Testis (tissue), 3 donors: ENCODE data around the gene EVX2. TPM values are rescaled to one million over a fixed set of nuclear protein-coding genes. Genes with fewer than 3 reads are reported as not detected.

Source experiments
- DNase-seq: peaks from one replicate; pipeline ENCODE4 v3.0.0-alpha.2; 2019
- H3K27ac ChIP-seq, 2 donors: fragments of 200-600 bp; sonication (generic); one replicate each; pipeline ENCODE4 v1.5.1; 2019
- H3K27me3 ChIP-seq: fragments of 200-600 bp; sonication (generic); one replicate; pipeline ENCODE4 v1.5.1; 2019
- H3K36me3 ChIP-seq: fragments of 200-600 bp; sonication (generic); one replicate; pipeline ENCODE4 v1.5.1; 2017; ENCODE audit warnings: low read depth; ENCODE audit errors: missing control alignments
- H3K4me1 ChIP-seq: fragments of 200-600 bp; sonication (generic); one replicate; pipeline ENCODE4 v1.5.1; 2019
- H3K4me3 ChIP-seq, 2 donors: fragments of 200-600 bp; sonication (generic); one replicate each; pipeline ENCODE4 v1.5.1; 2017 to 2019
- H3K9me3 ChIP-seq: fragments of 200-600 bp; sonication (generic); one replicate; pipeline ENCODE4 v1.5.1; 2017
- CTCF ChIP-seq, 3 experiments: fragments of 450-650 bp in 2 of 3; fragments of 200-600 bp in 1 of 3; sonication (generic) in 1 of 3; IDR thresholded peaks; one replicate each; pipeline ENCODE4 v1.5.1; 2016 to 2019; ENCODE audit warnings: antibody characterized with exemption in 3 of 3, mild to moderate bottlenecking in 2 of 3, moderate library complexity in 1 of 3
- POLR2A ChIP-seq: fragments of 450-650 bp; IDR thresholded peaks from one replicate; pipeline ENCODE4 v1.6.1; 2017; ENCODE audit warnings: antibody characterized with exemption, mild to moderate bottlenecking, moderate library complexity
- WGBS, 2 donors: methylation state at CpG; one replicate each; pipeline ENCODE4 v1.1.5; 2018; 5-methylcytosine and 5-hydroxymethylcytosine counted together
- intact Hi-C: fragments of 100-400 bp; cut with DNase I; formaldehyde crosslinking; loops from one replicate; pipeline ENCODE4 v1.15.1; 2023; ENCODE audit warnings: low total_unique reads
- polyA plus RNA-seq: library from polyadenylated mRNA; stranded (reverse); fragments of 350-450 nt; fragmentation: Illumina TruSeq; extraction: RNeasy Lipid Tissue Mini Kit (QIAGEN cat#74804); gene quantifications from one replicate; pipeline ENCODE4 v1.2.3, GENCODE V29; 2014; ENCODE audit warnings: low read depth, low replicate concordance; ENCODE audit not compliant: insufficient read depth
- total RNA-seq, 2 donors: library from RNA; depleted of rRNA; stranded (reverse); fragments of >200 nt; gene quantifications; one replicate each; pipeline ENCODE4 v1.2.3, GENCODE V29; 2016

Gene EVX2
- total and polyA plus RNA-seq, 3 donors from 2014 or later = 1.5 to 3.1 (median 2.3) TPM

DNA sequence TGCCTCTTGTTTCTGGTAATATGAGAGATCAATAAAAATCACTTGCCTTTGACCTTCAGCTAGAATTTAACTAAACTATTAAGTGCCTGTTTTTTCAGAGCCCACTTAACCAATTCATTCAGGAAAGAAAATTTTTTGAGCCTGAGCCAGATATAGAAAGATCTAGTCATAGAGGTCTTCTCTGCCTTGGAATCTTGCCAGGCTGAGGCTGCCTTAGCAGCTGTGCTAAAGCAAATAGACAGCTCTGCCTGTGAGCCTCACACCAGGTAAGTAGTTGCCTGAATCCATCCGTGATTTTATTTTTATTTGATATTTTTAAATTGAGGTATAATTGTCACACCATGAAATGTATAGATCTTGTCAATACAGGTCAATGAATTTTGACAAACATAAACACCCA is 27.4 kb downstream of the EVX2 start:
- Histone ChIP-seq H3K9me3 (no peaks in the 10 kb centered on the region), H3K27me3 (no peaks in the 10 kb centered on the region), H3K4me3 (no peak overlapping the region), H3K36me3 (no peaks in the 10 kb centered on the region), H3K27ac (no peak overlapping the region), H3K4me1 (no peaks in the 10 kb centered on the region)
- TF ChIP-seq POLR2A (no peak), CTCF (IDR thresholded peaks at IDR 0.05) (no peak)
- intact Hi-C loops = no loop called here
- no peak for DNase-seq
- 42 to 56% methylated on average over 1 of the region's 1 CpG for WGBS, 2 donors

DNA sequence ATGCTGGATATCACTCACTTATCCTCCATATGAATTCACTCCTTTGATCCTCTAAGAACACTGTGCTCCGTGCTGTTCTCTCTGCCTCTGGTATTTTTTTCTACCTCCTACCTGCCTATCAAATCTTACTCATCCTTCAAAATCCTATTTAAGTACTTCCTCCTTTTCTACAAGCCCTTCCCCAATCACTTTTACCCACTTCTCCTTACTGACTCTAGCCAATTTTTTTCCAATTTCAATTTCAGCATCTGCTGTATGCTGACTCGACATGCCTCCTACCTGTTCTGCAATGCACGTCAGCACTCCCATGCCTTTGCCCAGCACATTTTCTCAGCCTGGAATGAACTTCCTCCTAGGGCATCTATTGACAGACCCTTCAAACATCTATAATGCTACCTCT is 44.4 kb downstream of the EVX2 start:
- no peaks in the 10 kb centered on the region for H3K36me3 ChIP-seq
- TF ChIP-seq CTCF (IDR thresholded peaks at IDR 0.05) (no peak), POLR2A (no peak)
- H3K4me3 ChIP-seq = no peak overlapping the region
- H3K27ac ChIP-seq = no peak overlapping the region
- intact Hi-C loops = no loop called here
- no peak for DNase-seq
- 58 to 65% methylated on average over 3 of the region's 3 CpGs for WGBS, 2 donors
- H3K9me3 ChIP-seq = no peaks in the 10 kb centered on the region
- H3K4me1 ChIP-seq = no peaks in the 10 kb centered on the region
- H3K27me3 ChIP-seq = no peaks in the 10 kb centered on the region

DNA sequence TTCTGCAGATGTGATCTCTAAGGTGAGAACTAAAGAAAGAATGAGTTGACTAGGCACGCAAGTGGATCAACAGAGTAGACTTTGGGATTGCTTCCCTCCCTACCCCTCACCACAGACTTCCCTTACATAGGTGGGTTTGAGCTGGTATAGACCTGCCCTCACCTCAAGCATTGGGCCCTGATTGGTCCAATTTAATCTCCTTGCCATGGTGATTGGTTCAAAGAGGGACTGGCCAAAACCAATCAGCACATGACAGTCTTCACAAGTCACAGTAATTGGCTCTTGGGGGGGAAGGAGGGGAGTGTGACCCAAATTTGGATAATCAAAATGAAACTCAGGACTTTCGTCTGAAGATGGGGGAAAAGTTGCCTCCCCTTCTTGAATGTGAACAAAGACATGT is 45.1 kb downstream of the EVX2 start:
- H3K4me1 ChIP-seq = no peaks in the 10 kb centered on the region
- no peaks in the 10 kb centered on the region for H3K27me3 ChIP-seq
- TF ChIP-seq CTCF (IDR thresholded peaks at IDR 0.05) (no peak), POLR2A (no peak)
- no peaks in the 10 kb centered on the region for H3K36me3 ChIP-seq
- no peaks in the 10 kb centered on the region for H3K9me3 ChIP-seq
- no peak overlapping the region for H3K4me3 ChIP-seq
- intact Hi-C loops = no loop called here
- no peak overlapping the region for H3K27ac ChIP-seq
- DNase-seq = peak; percentile 22
- WGBS, 2 donors = 49 to 75% methylated on average over 2 of the region's 2 CpGs

DNA sequence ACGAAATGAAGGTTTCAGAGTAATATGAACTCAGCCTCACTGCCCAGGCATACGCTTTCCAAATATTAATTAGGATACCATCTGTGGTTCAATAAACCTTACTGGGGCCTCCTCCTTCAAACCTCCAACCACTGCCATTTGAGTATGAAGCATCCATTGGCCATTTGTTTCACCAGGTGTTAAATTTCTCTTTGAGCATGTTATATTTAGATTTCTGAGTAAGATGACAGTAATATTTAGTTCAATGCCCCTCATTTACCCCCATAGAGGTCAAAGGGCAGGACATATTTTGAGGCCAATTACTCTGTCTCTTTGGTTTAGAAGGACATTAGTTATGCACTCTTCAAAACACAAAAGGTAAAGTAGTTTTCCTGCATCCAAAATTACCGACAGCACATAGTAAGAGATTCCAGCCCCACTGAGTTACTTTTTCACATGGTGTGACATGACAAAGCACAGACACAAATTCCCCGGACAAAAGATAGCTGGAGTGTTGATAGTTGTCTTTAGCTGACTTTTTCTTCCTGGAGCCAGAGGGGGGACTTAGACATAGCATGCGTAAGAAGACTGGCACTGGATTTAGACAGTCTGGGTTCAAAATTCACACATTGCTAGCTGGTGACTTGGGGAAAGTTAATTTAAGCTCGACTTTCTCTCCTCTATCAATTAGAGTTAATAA is 48.6 kb downstream of the EVX2 start:
- H3K4me3 ChIP-seq = no peak overlapping the region
- 77 to 87% methylated on average over 6 of the region's 6 CpGs for WGBS, 2 donors

More for the DNA sequence above, 48.6 kb downstream of the EVX2 start:
- no peak for TF ChIP-seq POLR2A
- no peak for TF ChIP-seq CTCF (IDR thresholded peaks at IDR 0.05)
- Histone ChIP-seq H3K27ac (no peak overlapping the region), H3K4me1 (no peaks in the 10 kb centered on the region), H3K27me3 (no peaks in the 10 kb centered on the region), H3K36me3 (no peaks in the 10 kb centered on the region), H3K9me3 (no peaks in the 10 kb centered on the region)
- no peak for DNase-seq
- intact Hi-C loops = no loop called here
